Panc1 (cell line): ENCODE results near the gene MAMDC2. TPM values are rescaled to one million over a fixed set of nuclear protein-coding genes. Genes with fewer than 3 reads are reported as not detected.

ENCODE experiments used
- ATAC-seq: fragments of 200-7000 bp; cut with Tn5 transposase; 2 replicates; pipeline ENCODE4 v1.9.1; 2020; ENCODE audit warnings: mild to moderate bottlenecking, moderate library complexity
- BruUV-seq: library from RNA; stranded (reverse); fragments of 400-500 nt; replicated peaks from 2 replicates; lab custom pipeline; 2021; lab: Mats Ljungman, UMichigan
- CTCF ChIA-PET: fragments of 300-600 bp; sonication (Branson Sonifier 250); formaldehyde crosslinking; loops from one replicate; lab custom pipeline; 2022; ENCODE audit warnings: antibody characterized with exemption; lab: Charles Lee
- POLR2A ChIA-PET: fragments of 300-600 bp; sonication (Branson Sonifier 250); formaldehyde crosslinking; loops from one replicate; lab custom pipeline; 2022; ENCODE audit warnings: antibody characterized with exemption; lab: Charles Lee
- DNase-seq: peaks from one replicate; pipeline ENCODE4 v3.0.0-alpha.2; 2010; ENCODE audit warnings: low read depth, low spot score
- H3K27ac ChIP-seq: 2 replicates; pipeline ENCODE4 v1.5.1; 2011; ENCODE audit warnings: mild to moderate bottlenecking, low read length, inconsistent platforms
- H3K27me3 ChIP-seq: fragments of 200-500 bp; sonication (Bioruptor generic); 2 replicates; pipeline ENCODE4 v1.6.0; 2014; ENCODE audit warnings: low read length, inconsistent platforms; ENCODE audit not compliant: control insufficient read depth, insufficient read depth
- H3K36me3 ChIP-seq: fragments of 200-500 bp; sonication (Bioruptor generic); 2 replicates; pipeline ENCODE4 v1.5.1; 2014; ENCODE audit warnings: inconsistent platforms, mild to moderate bottlenecking, low read length, moderate library complexity; ENCODE audit not compliant: control insufficient read depth, insufficient read depth
- H3K4me1 ChIP-seq: 2 replicates; pipeline ENCODE4 v1.5.1; 2011; ENCODE audit warnings: inconsistent platforms, mild to moderate bottlenecking, low read length, moderate library complexity; ENCODE audit not compliant: control insufficient read depth, insufficient read depth
- H3K4me3 ChIP-seq, 2 experiments: 2 replicates each; pipeline ENCODE4 v1.5.1; 2011 to 2012; ENCODE audit warnings: low read depth in 2 of 2, low read length in 2 of 2, mild to moderate bottlenecking in 2 of 2, inconsistent platforms in 1 of 2, moderate library complexity in 1 of 2
- H3K9me3 ChIP-seq: fragments of 200-500 bp; sonication (Bioruptor generic); 2 replicates; pipeline ENCODE4 v1.5.1; 2014; ENCODE audit warnings: low read depth, mild to moderate bottlenecking, inconsistent platforms, low read length, moderate library complexity; ENCODE audit not compliant: control insufficient read depth, insufficient read depth
- POLR2AphosphoS5 ChIP-seq: IDR thresholded peaks from 2 replicates; pipeline ENCODE4 v1.6.1; 2012; ENCODE audit warnings: mild to moderate bottlenecking, low read depth, low read length, moderate library complexity
- SIN3A ChIP-seq: IDR thresholded peaks from 2 replicates; pipeline ENCODE4 v1.6.1; 2012; ENCODE audit warnings: low read depth, mild to moderate bottlenecking, low read length, moderate library complexity, borderline replicate concordance; ENCODE audit not compliant: insufficient read depth
- TCF7L2 ChIP-seq: IDR thresholded peaks from 2 replicates; pipeline ENCODE4 v1.6.1; 2011; ENCODE audit warnings: mild to moderate bottlenecking, low read depth, low read length, inconsistent platforms
- in situ Hi-C: cut with HindIII; loops from 2 replicates; pipeline ENCODE4 v1.10.0; 2016; ENCODE audit warnings: low sequenced_read_pairs, low pct_unique_long_range_greater_than_20kb
- intact Hi-C: fragments of 100-400 bp; cut with micrococcal nuclease; formaldehyde crosslinking; loops from one replicate; pipeline ENCODE4 v1.10.0; 2022; ENCODE audit not compliant: unreplicated experiment
- total RNA-seq: library from RNA; stranded (reverse); gene quantifications from one replicate; pipeline ENCODE4 v1.2.1, GENCODE V29; 2021; ENCODE audit not compliant: unreplicated experiment
- TF ChIP-seq, protein P1 (sequence below): fragments of 450-650 bp; IDR thresholded peaks from 2 replicates; pipeline ENCODE4 v1.5.1; 2017; ENCODE audit warnings: mild to moderate bottlenecking
- TF ChIP-seq, protein P2 (sequence below), 2 experiments: IDR thresholded peaks; 2 replicates each; pipeline ENCODE4 v1.6.1; 2011 to 2012; ENCODE audit warnings: low read depth in 2 of 2, control low read depth in 1 of 2, low read length in 1 of 2, mild to moderate bottlenecking in 1 of 2, moderate library complexity in 1 of 2; ENCODE audit not compliant: insufficient read depth in 1 of 2

MAMDC2 gene
- total RNA-seq, 1 experiment from 2014 or later = 1.5 TPM

DNA sequence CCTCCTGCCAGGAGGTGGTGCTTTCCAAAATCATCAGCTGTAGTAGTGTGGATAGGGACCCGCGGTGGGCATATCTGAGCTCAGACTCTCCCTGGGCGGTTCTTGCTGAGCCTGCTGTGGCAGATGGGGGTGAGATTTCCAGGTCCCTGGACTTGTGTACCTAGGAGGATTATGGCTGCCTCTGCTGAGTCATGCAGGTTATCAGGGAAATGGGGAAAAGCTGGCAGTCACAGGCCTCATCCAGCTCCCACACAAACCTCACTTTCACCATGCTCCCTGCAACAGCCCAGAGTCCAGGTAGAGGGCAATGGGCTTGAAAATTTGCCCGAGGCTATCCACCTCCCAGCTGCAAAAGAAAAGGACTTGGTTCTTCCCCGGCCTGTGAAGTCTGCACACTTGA is 23.4 kb upstream of the MAMDC2 start:
- ATAC-seq = no peak
- Histone ChIP-seq H3K27ac (no peak overlapping the region), H3K36me3 (no peaks in the 10 kb centered on the region), H3K4me3 (no peak overlapping the region), H3K9me3 (no peaks in the 10 kb centered on the region), H3K27me3 (no peaks in the 10 kb centered on the region), H3K4me1 (no peaks in the 10 kb centered on the region)
- POLR2A ChIA-PET = no interaction called here
- in situ Hi-C loops = no loop called here
- no TSS peak for BruUV-seq
- no peak for DNase-seq
- intact Hi-C loops = no loop called here
- TF ChIP-seq SIN3A (no peak), POLR2AphosphoS5 (no peak), TCF7L2 (no peak)
- TF ChIP-seq, protein P1, sequence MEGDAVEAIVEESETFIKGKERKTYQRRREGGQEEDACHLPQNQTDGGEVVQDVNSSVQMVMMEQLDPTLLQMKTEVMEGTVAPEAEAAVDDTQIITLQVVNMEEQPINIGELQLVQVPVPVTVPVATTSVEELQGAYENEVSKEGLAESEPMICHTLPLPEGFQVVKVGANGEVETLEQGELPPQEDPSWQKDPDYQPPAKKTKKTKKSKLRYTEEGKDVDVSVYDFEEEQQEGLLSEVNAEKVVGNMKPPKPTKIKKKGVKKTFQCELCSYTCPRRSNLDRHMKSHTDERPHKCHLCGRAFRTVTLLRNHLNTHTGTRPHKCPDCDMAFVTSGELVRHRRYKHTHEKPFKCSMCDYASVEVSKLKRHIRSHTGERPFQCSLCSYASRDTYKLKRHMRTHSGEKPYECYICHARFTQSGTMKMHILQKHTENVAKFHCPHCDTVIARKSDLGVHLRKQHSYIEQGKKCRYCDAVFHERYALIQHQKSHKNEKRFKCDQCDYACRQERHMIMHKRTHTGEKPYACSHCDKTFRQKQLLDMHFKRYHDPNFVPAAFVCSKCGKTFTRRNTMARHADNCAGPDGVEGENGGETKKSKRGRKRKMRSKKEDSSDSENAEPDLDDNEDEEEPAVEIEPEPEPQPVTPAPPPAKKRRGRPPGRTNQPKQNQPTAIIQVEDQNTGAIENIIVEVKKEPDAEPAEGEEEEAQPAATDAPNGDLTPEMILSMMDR = no peak
- TF ChIP-seq, protein P2, sequence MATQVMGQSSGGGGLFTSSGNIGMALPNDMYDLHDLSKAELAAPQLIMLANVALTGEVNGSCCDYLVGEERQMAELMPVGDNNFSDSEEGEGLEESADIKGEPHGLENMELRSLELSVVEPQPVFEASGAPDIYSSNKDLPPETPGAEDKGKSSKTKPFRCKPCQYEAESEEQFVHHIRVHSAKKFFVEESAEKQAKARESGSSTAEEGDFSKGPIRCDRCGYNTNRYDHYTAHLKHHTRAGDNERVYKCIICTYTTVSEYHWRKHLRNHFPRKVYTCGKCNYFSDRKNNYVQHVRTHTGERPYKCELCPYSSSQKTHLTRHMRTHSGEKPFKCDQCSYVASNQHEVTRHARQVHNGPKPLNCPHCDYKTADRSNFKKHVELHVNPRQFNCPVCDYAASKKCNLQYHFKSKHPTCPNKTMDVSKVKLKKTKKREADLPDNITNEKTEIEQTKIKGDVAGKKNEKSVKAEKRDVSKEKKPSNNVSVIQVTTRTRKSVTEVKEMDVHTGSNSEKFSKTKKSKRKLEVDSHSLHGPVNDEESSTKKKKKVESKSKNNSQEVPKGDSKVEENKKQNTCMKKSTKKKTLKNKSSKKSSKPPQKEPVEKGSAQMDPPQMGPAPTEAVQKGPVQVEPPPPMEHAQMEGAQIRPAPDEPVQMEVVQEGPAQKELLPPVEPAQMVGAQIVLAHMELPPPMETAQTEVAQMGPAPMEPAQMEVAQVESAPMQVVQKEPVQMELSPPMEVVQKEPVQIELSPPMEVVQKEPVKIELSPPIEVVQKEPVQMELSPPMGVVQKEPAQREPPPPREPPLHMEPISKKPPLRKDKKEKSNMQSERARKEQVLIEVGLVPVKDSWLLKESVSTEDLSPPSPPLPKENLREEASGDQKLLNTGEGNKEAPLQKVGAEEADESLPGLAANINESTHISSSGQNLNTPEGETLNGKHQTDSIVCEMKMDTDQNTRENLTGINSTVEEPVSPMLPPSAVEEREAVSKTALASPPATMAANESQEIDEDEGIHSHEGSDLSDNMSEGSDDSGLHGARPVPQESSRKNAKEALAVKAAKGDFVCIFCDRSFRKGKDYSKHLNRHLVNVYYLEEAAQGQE (IDR thresholded peaks at IDR 0.05; ENCODE audit: insufficient read depth in 1 of 2, low read depth in 2 of 2, low read length in 1 of 2) = no peak
- CTCF ChIA-PET = no interaction called here

DNA sequence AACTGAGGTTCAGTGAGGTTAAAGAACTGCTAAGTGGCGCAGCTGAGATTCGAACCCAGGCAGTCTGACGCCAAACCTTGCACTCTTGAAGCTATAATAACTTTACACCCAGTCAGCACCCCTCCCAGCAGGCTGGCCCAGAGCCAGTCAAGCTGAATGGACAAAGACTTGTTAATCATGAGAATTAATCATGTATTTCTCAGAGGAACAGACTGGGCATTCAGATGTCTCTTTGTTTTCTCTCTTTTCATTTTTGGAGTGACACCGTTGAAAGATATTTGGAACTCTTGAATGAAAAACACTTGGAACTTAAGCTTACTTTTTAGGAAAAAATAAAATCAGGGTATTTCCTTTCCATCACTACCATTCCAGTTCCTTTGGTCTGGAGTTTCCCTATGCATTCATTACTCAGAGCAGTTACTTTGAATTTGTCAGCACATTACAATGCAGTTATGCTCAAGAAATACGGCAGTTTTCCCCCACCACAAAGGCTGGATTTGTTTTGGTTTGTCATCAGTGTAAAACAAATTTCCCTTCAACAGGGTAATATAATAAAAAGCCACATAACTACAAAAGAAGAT is 22.6 kb upstream of the MAMDC2 start:
- H3K27ac ChIP-seq = no peak overlapping the region
- no peak for TF ChIP-seq POLR2AphosphoS5
- TF ChIP-seq TCF7L2 = no peak
- TF ChIP-seq, protein P1 = no peak
- TF ChIP-seq SIN3A = no peak
- TF ChIP-seq, protein P2 (IDR thresholded peaks at IDR 0.05; ENCODE audit: insufficient read depth in 1 of 2, low read depth in 2 of 2, low read length in 1 of 2) = no peak
- H3K4me1 ChIP-seq = no peaks in the 10 kb centered on the region
- CTCF ChIA-PET = no interaction called here
- DNase-seq (no peak), ATAC-seq (peak; percentile 56; the same call in 1 of the 2 replicates)
- no peaks in the 10 kb centered on the region for H3K27me3 ChIP-seq
- intact Hi-C loops (no loop called here), in situ Hi-C loops (no loop called here)
- no peaks in the 10 kb centered on the region for H3K36me3 ChIP-seq
- POLR2A ChIA-PET = no interaction called here
- no TSS peak for BruUV-seq
- no peak overlapping the region for H3K4me3 ChIP-seq
- H3K9me3 ChIP-seq = no peaks in the 10 kb centered on the region
